CD4-positive, alpha-beta T cell (primary cell): ENCODE results near the gene EZR. TPM values are rescaled to one million over a fixed set of nuclear protein-coding genes. Genes with fewer than 3 reads are reported as not detected.

ENCODE experiments used
- ATAC-seq: fragments of 200-7000 bp; cut with Tn5 transposase; one replicate; pipeline ENCODE4 v1.10.0; 2022; ENCODE audit warnings: mild to moderate bottlenecking; ENCODE audit not compliant: poor library complexity
- CTCF ChIA-PET: fragments of 350-600 bp; sonication (Branson Sonifier 250); formaldehyde crosslinking; loops from one replicate; lab custom pipeline; 2021; ENCODE audit warnings: antibody characterized with exemption, inconsistent platforms; lab: Charles Lee
- POLR2A ChIA-PET: fragments of 350-600 bp; sonication (Branson Sonifier 250); formaldehyde crosslinking; loops from one replicate; lab custom pipeline; 2021; ENCODE audit warnings: antibody characterized with exemption, inconsistent platforms; lab: Charles Lee
- DNase-seq, 14 experiments: peaks; one replicate each; pipeline ENCODE4 v3.0.0-alpha.2; 2013 to 2020; ENCODE audit warnings: mixed read lengths in 2 of 14
- H3K27ac ChIP-seq, 2 donors: one replicate each; pipeline versions ENCODE4 v1.5.1 to v1.7.0; 2013; ENCODE audit warnings: low read length in 2 of 2, low read depth in 1 of 2, mild to moderate bottlenecking in 1 of 2
- H3K27me3 ChIP-seq, 2 experiments: 1 replicate in 1 of 2; 2 replicates in 1 of 2; pipeline versions ENCODE4 v1.6.1 to v1.7.0; 2013; ENCODE audit warnings: low read length in 2 of 2, control low read depth in 1 of 2, mild to moderate bottlenecking in 1 of 2, moderate library complexity in 1 of 2; ENCODE audit not compliant: insufficient read depth in 2 of 2, control insufficient read depth in 1 of 2
- H3K36me3 ChIP-seq: one replicate; pipeline ENCODE4 v1.6.1; 2013; ENCODE audit warnings: low read length, control low read depth; ENCODE audit not compliant: insufficient read depth
- H3K4me1 ChIP-seq: one replicate; pipeline ENCODE4 v1.6.1; 2013; ENCODE audit warnings: low read length, control low read depth; ENCODE audit not compliant: insufficient read depth
- H3K4me3 ChIP-seq: one replicate; pipeline ENCODE4 v1.5.1; 2013; ENCODE audit warnings: mild to moderate bottlenecking, low read length, moderate library complexity
- H3K9me3 ChIP-seq, 2 experiments: 1 replicate in 1 of 2; 2 replicates in 1 of 2; pipeline versions ENCODE4 v1.6.1 to v1.7.0; 2013; ENCODE audit warnings: low read length in 2 of 2, mild to moderate bottlenecking in 2 of 2, control low read depth in 1 of 2, moderate library complexity in 1 of 2; ENCODE audit not compliant: control insufficient read depth in 1 of 2, insufficient read depth in 1 of 2
- H3K27ac Mint-ChIP-seq: one replicate; pipeline ENCODE4 v1.8.0; 2020; ENCODE audit warnings: mixed read lengths
- H3K27me3 Mint-ChIP-seq: one replicate; pipeline ENCODE4 v1.8.0; 2021; ENCODE audit warnings: mixed read lengths
- H3K36me3 Mint-ChIP-seq: one replicate; pipeline ENCODE4 v1.8.0; 2021; ENCODE audit warnings: low read depth, mixed read lengths
- H3K4me1 Mint-ChIP-seq: one replicate; pipeline ENCODE4 v1.8.0; 2021; ENCODE audit warnings: low read depth, mixed read lengths
- H3K4me3 Mint-ChIP-seq: one replicate; pipeline ENCODE4 v1.8.0; 2020; ENCODE audit warnings: mild to moderate bottlenecking, mixed read lengths
- H3K9me3 Mint-ChIP-seq: one replicate; pipeline ENCODE4 v1.8.0; 2020; ENCODE audit warnings: mixed read lengths
- intact Hi-C, 2 experiments: fragments of 100-400 bp; cut with DNase I in 1 of 2; cut with micrococcal nuclease in 1 of 2; formaldehyde crosslinking; loops; one replicate each; pipeline versions ENCODE4 v1.15.1 to v1.9.0; 2023 to 2025; cut with DNase I, micrococcal nuclease
- total RNA-seq, 174 experiments: library from RNA in 2 of 174; stranded (reverse) in 2 of 174; gene quantifications; one replicate each; pipeline ENCODE4 v1.2.3 and lab custom pipeline; 2021 to 2026
- TF ChIP-seq, protein P1 (sequence below): fragments of 200-600 bp; IDR thresholded peaks from one replicate; pipeline ENCODE4 v1.8.0; 2022; ENCODE audit warnings: antibody characterized with exemption, mild to moderate bottlenecking

Gene EZR
- total RNA-seq, 2 experiments from 2014 or later = 434 to 449 TPM

DNA sequence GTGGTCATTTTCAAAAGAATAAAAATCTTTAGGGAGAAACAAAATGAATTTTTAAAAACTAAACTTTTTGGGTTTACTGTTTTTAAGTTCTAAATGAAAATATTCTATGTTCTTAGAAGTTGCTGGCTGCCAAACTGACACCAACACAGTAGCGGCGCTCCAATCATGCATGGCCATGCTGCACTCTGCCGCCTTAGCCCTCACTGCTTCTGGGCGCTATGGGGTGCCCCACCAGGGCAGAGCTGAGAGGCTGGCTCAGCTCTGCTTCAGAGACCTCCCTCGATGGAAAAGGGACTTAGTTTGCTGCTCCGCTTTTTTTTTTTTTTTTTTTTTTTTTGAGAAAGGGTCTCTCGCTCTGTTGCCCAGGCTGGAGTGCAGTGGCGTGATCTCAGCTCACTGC lies 20.9 kb downstream of the EZR start:
- H3K9me3 Mint-ChIP-seq = no peaks in the 10 kb centered on the region
- DNase-seq (peak in 1 of 14 experiments; percentile 37), ATAC-seq (no peak)
- H3K4me3 ChIP-seq = no peak overlapping the region
- no peak overlapping the region for H3K4me3 Mint-ChIP-seq
- peaks cover 9% of the 10 kb centered on the region for H3K36me3 ChIP-seq
- peaks cover 82% of the 10 kb centered on the region for H3K4me1 ChIP-seq
- peaks cover 58% of the 10 kb centered on the region for H3K36me3 Mint-ChIP-seq
- H3K27ac Mint-ChIP-seq = peak overlapping the region; percentile 29
- no peaks in the 10 kb centered on the region for H3K27me3 Mint-ChIP-seq
- no peak overlapping the region for H3K27ac ChIP-seq
- peaks cover 94% of the 10 kb centered on the region for H3K4me1 Mint-ChIP-seq
- POLR2A ChIA-PET = interaction anchor here (1.5 to 3.9 kb wide), 2 partner anchors 9 to 71 kb away, joined by 7 to 17 read pairs; no protein-coding TSS in a partner anchor
- intact Hi-C loops = loop anchor here in 1 of 2 experiments (10.0 kb wide), 1 partner anchor 84 kb away; no protein-coding TSS in a partner anchor
- TF ChIP-seq, protein P1, sequence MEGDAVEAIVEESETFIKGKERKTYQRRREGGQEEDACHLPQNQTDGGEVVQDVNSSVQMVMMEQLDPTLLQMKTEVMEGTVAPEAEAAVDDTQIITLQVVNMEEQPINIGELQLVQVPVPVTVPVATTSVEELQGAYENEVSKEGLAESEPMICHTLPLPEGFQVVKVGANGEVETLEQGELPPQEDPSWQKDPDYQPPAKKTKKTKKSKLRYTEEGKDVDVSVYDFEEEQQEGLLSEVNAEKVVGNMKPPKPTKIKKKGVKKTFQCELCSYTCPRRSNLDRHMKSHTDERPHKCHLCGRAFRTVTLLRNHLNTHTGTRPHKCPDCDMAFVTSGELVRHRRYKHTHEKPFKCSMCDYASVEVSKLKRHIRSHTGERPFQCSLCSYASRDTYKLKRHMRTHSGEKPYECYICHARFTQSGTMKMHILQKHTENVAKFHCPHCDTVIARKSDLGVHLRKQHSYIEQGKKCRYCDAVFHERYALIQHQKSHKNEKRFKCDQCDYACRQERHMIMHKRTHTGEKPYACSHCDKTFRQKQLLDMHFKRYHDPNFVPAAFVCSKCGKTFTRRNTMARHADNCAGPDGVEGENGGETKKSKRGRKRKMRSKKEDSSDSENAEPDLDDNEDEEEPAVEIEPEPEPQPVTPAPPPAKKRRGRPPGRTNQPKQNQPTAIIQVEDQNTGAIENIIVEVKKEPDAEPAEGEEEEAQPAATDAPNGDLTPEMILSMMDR = no peak
- CTCF ChIA-PET = interaction anchor here (0.6 to 1.5 kb wide), 3 partner anchors 72 to 122 kb away, joined by 3 to 4 read pairs (median 3); no protein-coding TSS in a partner anchor
- no peaks in the 10 kb centered on the region for H3K27me3 ChIP-seq
- H3K9me3 ChIP-seq = no peaks in the 10 kb centered on the region

DNA sequence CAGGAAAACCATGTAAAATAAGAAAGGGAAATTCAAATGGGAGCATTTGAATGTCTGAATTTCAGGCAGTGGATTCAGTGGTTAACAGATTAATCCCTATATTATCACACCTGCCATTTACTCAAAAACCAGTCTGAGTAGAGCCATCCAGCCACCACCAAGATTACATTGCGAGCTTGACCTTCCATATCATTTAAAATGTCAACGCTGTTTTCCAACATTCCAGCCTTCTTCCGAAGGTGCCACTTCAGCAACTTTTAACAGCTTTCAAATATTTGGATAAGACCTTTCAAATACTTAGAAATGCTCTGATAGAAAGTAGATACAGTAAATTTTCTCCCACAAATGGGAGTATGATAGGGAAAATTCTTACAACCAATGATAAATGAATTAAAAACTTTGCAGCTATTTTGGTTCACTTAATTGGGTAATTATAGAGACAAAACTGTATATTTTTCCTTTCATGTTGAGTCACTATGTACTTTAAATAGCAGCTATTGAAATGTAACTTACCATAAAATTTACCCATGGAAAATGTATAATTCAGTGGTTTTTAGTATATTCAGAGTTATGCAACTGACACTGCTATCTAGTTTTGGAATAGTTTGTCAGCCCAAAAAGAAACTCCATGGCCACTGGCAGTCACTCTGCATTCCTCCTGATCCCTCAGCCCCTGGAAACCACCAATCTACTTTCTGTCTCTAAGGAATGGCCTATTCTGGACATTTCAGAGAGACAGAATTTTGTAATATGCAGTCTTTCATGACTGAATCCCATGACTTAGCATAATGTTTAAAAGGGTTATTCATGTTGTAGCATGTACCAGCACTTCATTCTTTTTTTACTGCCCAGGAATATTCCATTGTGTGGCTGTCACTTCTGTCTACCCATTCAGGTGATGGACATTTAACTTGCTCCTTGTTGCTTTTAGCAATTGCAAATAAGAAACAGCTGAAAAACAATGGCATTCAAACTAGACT lies 21.5 kb downstream of the EZR start:
- Histone ChIP-seq H3K9me3 (no peaks in the 10 kb centered on the region), H3K36me3 (peaks cover 9% of the 10 kb centered on the region), H3K27me3 (no peaks in the 10 kb centered on the region), H3K4me1 (peaks cover 83% of the 10 kb centered on the region), H3K27ac (no peak overlapping the region), H3K4me3 (no peak overlapping the region)
- intact Hi-C loops = loop anchor here in 1 of 2 experiments (10.0 kb wide), 1 partner anchor 83 kb away; no protein-coding TSS in a partner anchor
- no peaks in the 10 kb centered on the region for H3K27me3 Mint-ChIP-seq
- ChIA-PET POLR2A (interaction anchor here (1.5 to 3.9 kb wide), 2 partner anchors 8 to 72 kb away, joined by 7 to 17 read pairs; no protein-coding TSS in a partner anchor), CTCF (interaction anchor here (0.6 to 1.5 kb wide), 3 partner anchors 72 to 122 kb away, joined by 3 to 4 read pairs (median 3); no protein-coding TSS in a partner anchor)
- no peak overlapping the region for H3K4me3 Mint-ChIP-seq
- H3K36me3 Mint-ChIP-seq = peaks cover 58% of the 10 kb centered on the region
- H3K4me1 Mint-ChIP-seq = peaks cover 93% of the 10 kb centered on the region
- TF ChIP-seq, protein P1 = no peak
- DNase-seq = peak in 1 of 14 experiments; percentile 1
- ATAC-seq = no peak
- H3K27ac Mint-ChIP-seq = peak overlapping the region; percentile 29
- H3K9me3 Mint-ChIP-seq = no peaks in the 10 kb centered on the region

DNA sequence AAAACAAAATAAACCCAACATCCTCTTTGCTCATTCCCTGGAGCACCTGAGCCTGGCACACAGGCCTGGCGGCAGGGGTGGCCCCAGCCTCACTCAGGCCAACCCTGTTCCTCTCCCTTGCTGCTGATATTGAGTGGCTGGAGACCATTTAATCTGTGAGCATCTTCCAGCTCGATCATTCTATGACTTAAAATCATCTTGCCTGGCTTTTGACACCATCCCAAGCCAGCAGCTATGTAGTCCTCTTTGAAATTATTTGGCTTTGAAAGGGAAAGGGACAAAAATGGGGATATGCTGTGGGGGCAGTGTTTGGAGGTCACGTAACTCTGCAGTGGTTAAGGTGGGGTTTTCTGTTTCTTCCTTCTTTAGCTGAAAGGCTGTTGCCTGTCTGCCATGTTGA lies 22.8 kb downstream of the EZR start:
- Mint-ChIP-seq H3K36me3 (peaks cover 52% of the 10 kb centered on the region), H3K9me3 (no peaks in the 10 kb centered on the region), H3K4me1 (peaks cover 88% of the 10 kb centered on the region), H3K27ac (peak overlapping the region; percentile 25), H3K4me3 (peak overlapping the region; percentile 59), H3K27me3 (no peaks in the 10 kb centered on the region)
- Histone ChIP-seq H3K36me3 (peaks cover 14% of the 10 kb centered on the region), H3K4me1 (peaks cover 86% of the 10 kb centered on the region), H3K4me3 (no peak overlapping the region), H3K9me3 (no peaks in the 10 kb centered on the region), H3K27ac (no peak overlapping the region), H3K27me3 (no peaks in the 10 kb centered on the region)
- intact Hi-C loops = loop anchor here in 1 of 2 experiments (10.0 kb wide), 1 partner anchor 82 kb away; no protein-coding TSS in a partner anchor
- no peak for DNase-seq
- CTCF ChIA-PET = interaction anchor here (1.1 to 1.2 kb wide), 2 partner anchors 163 to 176 kb away, joined by 3 read pairs; no protein-coding TSS in a partner anchor
- TF ChIP-seq, protein P1 = no peak
- no peak for ATAC-seq
- POLR2A ChIA-PET = interaction anchor here (0.6 to 3.9 kb wide), 3 partner anchors 7 to 73 kb away, joined by 4 to 17 read pairs (median 5); no protein-coding TSS in a partner anchor
